ENCODE results near the gene PRSS56. TPM values are rescaled to one million over a fixed set of nuclear protein-coding genes. Genes with fewer than 3 reads are reported as not detected.
A peak's percentile ranks its signal among the peaks of the same experiment; 100 is the strongest.

The PRSS56 gene
- polyA plus RNA-seq, 3 donors = not detected

DNA sequence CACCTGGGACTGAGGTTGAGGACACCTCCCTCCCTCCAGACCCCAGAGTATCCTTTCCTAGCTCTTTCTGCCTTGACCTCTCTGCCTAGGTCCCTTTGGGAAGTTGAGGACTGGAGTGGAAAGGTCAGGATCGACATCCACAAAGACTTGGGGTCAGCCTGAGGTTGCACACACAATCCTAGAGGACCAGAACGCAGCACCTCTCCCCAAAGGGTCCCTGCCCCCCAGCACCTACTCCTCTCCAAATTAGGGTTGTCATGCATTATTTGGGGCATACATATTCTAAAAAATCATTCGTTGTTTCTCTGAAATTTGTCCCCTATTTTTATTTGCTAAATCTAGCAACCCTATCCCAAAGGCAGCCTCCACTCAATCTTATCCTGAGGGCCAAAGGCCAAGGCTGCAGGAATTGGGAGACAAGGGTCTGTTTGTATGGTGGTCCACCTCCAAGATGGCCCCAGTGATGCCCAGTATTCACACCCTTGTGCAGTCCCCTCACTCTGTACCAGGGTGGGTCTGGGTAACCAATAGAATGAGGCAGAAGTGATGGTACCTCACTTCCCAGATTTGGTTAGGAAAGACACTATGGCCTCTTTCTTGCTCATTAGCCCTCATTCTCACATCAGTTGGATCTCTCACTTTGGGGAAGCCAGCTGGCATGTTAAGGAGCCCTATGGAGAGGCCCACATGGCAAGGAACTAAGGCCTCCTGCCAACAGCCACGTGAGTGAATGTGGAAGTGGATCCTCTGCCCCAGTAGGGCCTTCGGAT is 15.8 kb downstream of the PRSS56 start:
- Histone ChIP-seq H3K4me3 (replicated peaks in 1 of 3; ENCODE audit: low read depth in 2 of 3, low read length in 3 of 3) (no peak overlapping the region), H3K4me1 (ENCODE audit: control insufficient read depth in 1 of 2, insufficient read depth in 2 of 2, low read length in 2 of 2) (peaks cover 24 to 33% of the 10 kb centered on the region in 2 donors), H3K36me3 (replicated peaks in 1 of 2; ENCODE audit: control insufficient read depth in 1 of 2, insufficient read depth in 2 of 2, low read length in 2 of 2) (no peaks in the 10 kb centered on the region), H2AFZ (ENCODE audit: insufficient read depth, low read depth, low read length, poor library complexity, severe bottlenecking) (no peak overlapping the region), H3K27me3 (ENCODE audit: control insufficient read depth in 2 of 2, insufficient read depth in 2 of 2, low read length in 2 of 2) (no peaks in the 10 kb centered on the region), H3K9me3 (replicated peaks in 1 of 2; ENCODE audit: control insufficient read depth in 1 of 2, insufficient read depth in 1 of 2, low read length in 2 of 2) (peaks cover 7% of the 10 kb centered on the region in 2 donors), H3K27ac (ENCODE audit: low read depth in 1 of 2, low read length in 2 of 2) (no peak overlapping the region), H3K9ac (ENCODE audit: insufficient read depth, low read length, poor library complexity, severe bottlenecking) (no peak overlapping the region), H4K20me1 (ENCODE audit: insufficient read depth, low read length) (no peaks in the 10 kb centered on the region), H3K79me2 (ENCODE audit: insufficient read depth, low read length) (no peaks in the 10 kb centered on the region), H3K4me2 (replicated peaks; ENCODE audit: extremely low read depth, low read length, poor library complexity, severe bottlenecking) (no peak overlapping the region)
- peaks cover 7 to 17% (median 9%) of the 10 kb centered on the region in 3 donors for H3K27me3 Mint-ChIP-seq (ENCODE audit: low read depth in 3 of 3)
- no peak overlapping the region for H3K4me3 Mint-ChIP-seq
- intact Hi-C loops (cut with micrococcal nuclease) = no loop called here
- WGBS (ENCODE audit: insufficient coverage) = no CpG with 5 or more reads among the region's 5 CpGs
- H3K27ac Mint-ChIP-seq = peak overlapping the region in 1 of 7 donors; percentile 42
- H3K4me1 Mint-ChIP-seq = peaks cover 18% of the 10 kb centered on the region
- no peaks in the 10 kb centered on the region for H3K36me3 Mint-ChIP-seq
- H3K9me3 Mint-ChIP-seq = peaks cover 7 to 11% (median 9%) of the 10 kb centered on the region in 7 donors
- TF ChIP-seq, protein P1, sequence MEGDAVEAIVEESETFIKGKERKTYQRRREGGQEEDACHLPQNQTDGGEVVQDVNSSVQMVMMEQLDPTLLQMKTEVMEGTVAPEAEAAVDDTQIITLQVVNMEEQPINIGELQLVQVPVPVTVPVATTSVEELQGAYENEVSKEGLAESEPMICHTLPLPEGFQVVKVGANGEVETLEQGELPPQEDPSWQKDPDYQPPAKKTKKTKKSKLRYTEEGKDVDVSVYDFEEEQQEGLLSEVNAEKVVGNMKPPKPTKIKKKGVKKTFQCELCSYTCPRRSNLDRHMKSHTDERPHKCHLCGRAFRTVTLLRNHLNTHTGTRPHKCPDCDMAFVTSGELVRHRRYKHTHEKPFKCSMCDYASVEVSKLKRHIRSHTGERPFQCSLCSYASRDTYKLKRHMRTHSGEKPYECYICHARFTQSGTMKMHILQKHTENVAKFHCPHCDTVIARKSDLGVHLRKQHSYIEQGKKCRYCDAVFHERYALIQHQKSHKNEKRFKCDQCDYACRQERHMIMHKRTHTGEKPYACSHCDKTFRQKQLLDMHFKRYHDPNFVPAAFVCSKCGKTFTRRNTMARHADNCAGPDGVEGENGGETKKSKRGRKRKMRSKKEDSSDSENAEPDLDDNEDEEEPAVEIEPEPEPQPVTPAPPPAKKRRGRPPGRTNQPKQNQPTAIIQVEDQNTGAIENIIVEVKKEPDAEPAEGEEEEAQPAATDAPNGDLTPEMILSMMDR (IDR thresholded peaks at IDR 0.05) = no peak
- DNase-seq = no peak

DNA sequence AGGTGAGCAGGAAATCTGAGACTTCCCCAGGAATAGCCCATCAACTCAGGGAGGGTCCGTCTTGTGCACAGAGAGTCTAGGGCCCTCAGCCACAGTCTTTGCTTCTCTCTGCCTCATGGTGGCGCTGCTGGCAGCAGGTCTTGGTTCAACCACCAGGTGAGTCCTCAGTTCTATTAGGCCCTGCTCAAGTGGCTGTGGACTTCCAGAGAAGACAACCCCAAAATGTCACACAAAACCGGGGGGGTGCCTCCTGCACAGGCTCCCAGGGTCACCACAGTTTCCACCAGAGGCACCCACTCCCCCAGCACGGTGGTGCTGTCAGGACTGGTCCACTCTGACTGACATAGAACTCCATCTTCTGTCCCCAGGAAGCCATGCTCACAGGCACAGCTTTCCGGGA is 16.9 kb downstream of the PRSS56 start:
- peaks cover 31 to 42% of the 10 kb centered on the region in 2 donors for H3K4me1 ChIP-seq (ENCODE audit: control insufficient read depth in 1 of 2, insufficient read depth in 2 of 2, low read length in 2 of 2)
- peaks cover 7 to 11% (median 9%) of the 10 kb centered on the region in 7 donors for H3K9me3 Mint-ChIP-seq
- H3K4me3 Mint-ChIP-seq = peak overlapping the region in 1 of 2 donors; percentile 42
- H4K20me1 ChIP-seq (ENCODE audit: insufficient read depth, low read length) = no peaks in the 10 kb centered on the region
- H3K4me2 ChIP-seq (replicated peaks; ENCODE audit: extremely low read depth, low read length, poor library complexity, severe bottlenecking) = no peak overlapping the region
- no peaks in the 10 kb centered on the region for H3K27me3 ChIP-seq (ENCODE audit: control insufficient read depth in 2 of 2, insufficient read depth in 2 of 2, low read length in 2 of 2)
- intact Hi-C loops (cut with micrococcal nuclease) = no loop called here
- H3K4me3 ChIP-seq (replicated peaks in 1 of 3; ENCODE audit: low read depth in 2 of 3, low read length in 3 of 3) = no peak overlapping the region
- no peaks in the 10 kb centered on the region for H3K36me3 Mint-ChIP-seq
- H3K27me3 Mint-ChIP-seq (ENCODE audit: low read depth in 3 of 3) = peaks cover 7 to 19% (median 9%) of the 10 kb centered on the region in 3 donors
- H2AFZ ChIP-seq (ENCODE audit: insufficient read depth, low read depth, low read length, poor library complexity, severe bottlenecking) = no peak overlapping the region
- no peak for DNase-seq
- peaks cover 7% of the 10 kb centered on the region in 2 donors for H3K9me3 ChIP-seq (replicated peaks in 1 of 2; ENCODE audit: control insufficient read depth in 1 of 2, insufficient read depth in 1 of 2, low read length in 2 of 2)
- H3K36me3 ChIP-seq (replicated peaks in 1 of 2; ENCODE audit: control insufficient read depth in 1 of 2, insufficient read depth in 2 of 2, low read length in 2 of 2) = no peaks in the 10 kb centered on the region
- no peaks in the 10 kb centered on the region for H3K79me2 ChIP-seq (ENCODE audit: insufficient read depth, low read length)
- peaks cover 25% of the 10 kb centered on the region for H3K4me1 Mint-ChIP-seq
- WGBS (ENCODE audit: insufficient coverage) = 74% methylated on average over 4 of the region's 5 CpGs
- H3K9ac ChIP-seq (ENCODE audit: insufficient read depth, low read length, poor library complexity, severe bottlenecking) = no peak overlapping the region
- TF ChIP-seq, protein P1 (IDR thresholded peaks at IDR 0.05) = peak; percentile 18
- H3K27ac ChIP-seq (ENCODE audit: low read depth in 1 of 2, low read length in 2 of 2) = no peak overlapping the region
- H3K27ac Mint-ChIP-seq = no peak overlapping the region

Measured in CD14-positive monocyte (primary cell).